Measurements from ENCODE around the gene PIGU. TPM values are rescaled to one million over a fixed set of nuclear protein-coding genes. Genes with fewer than 3 reads are reported as not detected.

The PIGU gene
- total RNA-seq, 4 donors from 2014 or later = 9.5 to 17.5 (median 12.5) TPM

DNA sequence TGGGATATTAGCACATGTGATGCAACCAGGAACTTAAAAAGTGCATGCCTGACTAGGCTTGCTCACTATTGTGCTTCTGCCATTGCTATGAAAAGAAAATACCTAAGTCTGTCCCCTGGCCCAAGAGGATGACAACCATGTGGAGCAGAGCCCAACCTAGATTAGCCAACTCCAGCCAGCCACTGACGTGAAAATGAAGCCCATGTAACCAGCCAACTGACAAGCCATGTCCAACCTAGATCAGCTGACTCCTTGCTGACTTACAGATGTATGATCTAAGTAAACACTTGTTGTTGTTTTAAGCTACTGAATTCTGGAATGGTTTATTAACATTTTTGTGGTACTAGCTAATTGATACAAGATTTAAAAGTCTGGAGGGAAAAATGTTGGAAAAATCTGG lies 47.5 kb downstream of the PIGU start:
- H3K36me3 ChIP-seq = no peaks in the 10 kb centered on the region
- no peaks in the 10 kb centered on the region for H3K27me3 ChIP-seq
- no peak for TF ChIP-seq POLR2A (IDR thresholded peaks at IDR 0.05)
- TF ChIP-seq, protein P1, sequence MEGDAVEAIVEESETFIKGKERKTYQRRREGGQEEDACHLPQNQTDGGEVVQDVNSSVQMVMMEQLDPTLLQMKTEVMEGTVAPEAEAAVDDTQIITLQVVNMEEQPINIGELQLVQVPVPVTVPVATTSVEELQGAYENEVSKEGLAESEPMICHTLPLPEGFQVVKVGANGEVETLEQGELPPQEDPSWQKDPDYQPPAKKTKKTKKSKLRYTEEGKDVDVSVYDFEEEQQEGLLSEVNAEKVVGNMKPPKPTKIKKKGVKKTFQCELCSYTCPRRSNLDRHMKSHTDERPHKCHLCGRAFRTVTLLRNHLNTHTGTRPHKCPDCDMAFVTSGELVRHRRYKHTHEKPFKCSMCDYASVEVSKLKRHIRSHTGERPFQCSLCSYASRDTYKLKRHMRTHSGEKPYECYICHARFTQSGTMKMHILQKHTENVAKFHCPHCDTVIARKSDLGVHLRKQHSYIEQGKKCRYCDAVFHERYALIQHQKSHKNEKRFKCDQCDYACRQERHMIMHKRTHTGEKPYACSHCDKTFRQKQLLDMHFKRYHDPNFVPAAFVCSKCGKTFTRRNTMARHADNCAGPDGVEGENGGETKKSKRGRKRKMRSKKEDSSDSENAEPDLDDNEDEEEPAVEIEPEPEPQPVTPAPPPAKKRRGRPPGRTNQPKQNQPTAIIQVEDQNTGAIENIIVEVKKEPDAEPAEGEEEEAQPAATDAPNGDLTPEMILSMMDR (IDR thresholded peaks at IDR 0.05) = no peak
- H3K27ac ChIP-seq = peak overlapping the region in 1 of 2 donors; percentile 12
- DNase-seq = no peak
- H3K4me1 ChIP-seq = no peaks in the 10 kb centered on the region
- no peak overlapping the region for H3K4me3 ChIP-seq
- no peaks in the 10 kb centered on the region for H3K9me3 ChIP-seq
- intact Hi-C loops (cut with DNase I; ENCODE audit: low total_unique reads) = no loop called here

DNA sequence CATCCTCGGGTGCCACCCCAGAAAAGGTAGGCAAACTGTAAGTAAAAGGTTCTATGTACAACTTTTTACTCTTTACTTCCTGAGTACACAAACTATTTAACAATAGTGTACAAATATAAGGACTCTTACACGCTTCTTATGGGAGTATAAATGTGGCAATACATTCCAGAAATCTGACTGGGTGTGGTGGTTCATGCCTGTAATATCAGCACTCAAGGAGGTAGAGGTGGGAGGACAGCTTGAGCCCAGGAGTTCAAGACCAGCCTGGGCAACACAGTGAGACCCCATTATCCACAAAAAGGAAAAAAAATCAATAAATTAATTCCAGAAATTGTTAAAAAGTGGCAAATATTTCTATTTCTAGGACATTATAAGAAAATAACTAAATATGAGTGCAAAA lies 48.9 kb downstream of the PIGU start:
- intact Hi-C loops (cut with DNase I; ENCODE audit: low total_unique reads) = no loop called here
- no peak for TF ChIP-seq POLR2A (IDR thresholded peaks at IDR 0.05)
- Histone ChIP-seq H3K9me3 (no peaks in the 10 kb centered on the region), H3K36me3 (no peaks in the 10 kb centered on the region), H3K4me1 (no peaks in the 10 kb centered on the region), H3K27ac (peak overlapping the region; percentile 58 to 62), H3K27me3 (no peaks in the 10 kb centered on the region), H3K4me3 (no peak overlapping the region)
- no peak for DNase-seq

DNA sequence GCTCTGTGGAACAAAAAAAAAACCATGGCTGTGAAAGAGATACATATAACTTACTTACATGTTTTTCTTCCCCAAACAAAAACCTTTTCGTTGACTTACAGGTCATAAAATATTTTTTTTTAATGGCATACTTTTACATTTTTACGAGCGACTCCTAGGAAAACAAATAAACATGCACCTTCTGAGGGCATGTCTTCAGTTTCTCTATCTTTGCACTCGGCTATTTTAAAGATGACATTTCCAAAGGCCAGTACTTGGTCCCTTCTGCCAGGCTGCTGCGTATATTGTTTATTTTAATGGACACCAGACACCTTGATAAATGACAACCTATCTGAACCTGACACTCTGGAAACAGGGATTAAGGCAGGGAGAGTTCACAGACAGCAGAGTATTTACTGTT lies 49.4 kb downstream of the PIGU start:
- Histone ChIP-seq H3K27me3 (no peaks in the 10 kb centered on the region), H3K36me3 (no peaks in the 10 kb centered on the region), H3K4me3 (no peak overlapping the region), H3K27ac (peak overlapping the region; percentile 58 to 62), H3K9me3 (no peaks in the 10 kb centered on the region), H3K4me1 (no peaks in the 10 kb centered on the region)
- DNase-seq = no peak
- intact Hi-C loops (cut with DNase I; ENCODE audit: low total_unique reads) = no loop called here
- TF ChIP-seq, protein P1 (IDR thresholded peaks at IDR 0.05) = no peak
- TF ChIP-seq POLR2A (IDR thresholded peaks at IDR 0.05) = no peak

DNA sequence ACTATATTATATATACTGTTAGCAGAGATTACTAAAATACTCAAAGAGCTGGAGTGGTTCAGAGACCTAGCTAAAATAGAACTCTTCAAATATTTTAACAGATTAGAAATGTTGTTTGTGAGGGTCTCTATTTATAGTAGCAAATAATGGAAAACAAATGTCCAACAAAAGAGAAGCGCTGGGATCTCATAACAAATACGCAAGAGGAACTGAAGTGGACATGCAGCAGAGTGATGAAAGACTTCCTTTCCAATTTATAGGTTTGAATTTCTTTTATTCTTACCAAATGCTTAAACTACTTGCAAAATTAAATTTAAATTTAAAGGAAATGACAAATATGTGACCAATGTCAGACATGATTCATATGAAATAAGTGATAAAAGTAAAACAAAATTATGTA lies 49.9 kb downstream of the PIGU start:
- intact Hi-C loops (cut with DNase I; ENCODE audit: low total_unique reads) = no loop called here
- peak overlapping the region; percentile 58 to 62 for H3K27ac ChIP-seq
- H3K4me3 ChIP-seq = no peak overlapping the region
- no peak for TF ChIP-seq POLR2A (IDR thresholded peaks at IDR 0.05)
- TF ChIP-seq, protein P1 (IDR thresholded peaks at IDR 0.05) = no peak
- no peaks in the 10 kb centered on the region for H3K9me3 ChIP-seq
- no peaks in the 10 kb centered on the region for H3K36me3 ChIP-seq
- DNase-seq = no peak
- H3K4me1 ChIP-seq = no peaks in the 10 kb centered on the region
- no peaks in the 10 kb centered on the region for H3K27me3 ChIP-seq

DNA sequence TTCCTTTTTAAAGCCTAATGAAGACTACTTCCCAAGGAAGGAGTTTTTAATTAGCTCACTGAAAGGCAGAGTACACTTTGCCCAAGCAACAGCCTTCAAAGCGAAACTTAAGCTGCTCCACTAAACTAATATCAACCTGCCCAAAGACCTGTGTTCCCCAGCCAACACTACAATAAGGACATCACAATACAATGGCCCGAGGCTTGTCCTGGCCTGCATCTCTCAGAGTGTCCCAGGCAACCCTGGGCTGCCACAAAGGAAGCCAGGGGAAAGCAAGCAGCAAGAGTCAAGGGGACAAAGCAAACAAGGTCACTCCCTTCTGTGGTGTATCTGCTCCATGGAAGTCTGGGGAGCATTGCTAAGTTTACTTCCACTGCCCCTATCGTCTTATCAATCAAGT lies 52.3 kb downstream of the PIGU start:
- intact Hi-C loops (cut with DNase I; ENCODE audit: low total_unique reads) = no loop called here

More for the DNA sequence above, 52.3 kb downstream of the PIGU start:
- no peaks in the 10 kb centered on the region for H3K9me3 ChIP-seq
- no peaks in the 10 kb centered on the region for H3K4me1 ChIP-seq
- H3K27ac ChIP-seq = no peak overlapping the region
- no peaks in the 10 kb centered on the region for H3K36me3 ChIP-seq
- DNase-seq = no peak
- H3K27me3 ChIP-seq = no peaks in the 10 kb centered on the region
- TF ChIP-seq, protein P1 (IDR thresholded peaks at IDR 0.05) = no peak
- TF ChIP-seq POLR2A (IDR thresholded peaks at IDR 0.05) = no peak
- no peak overlapping the region for H3K4me3 ChIP-seq
